B cell (primary cell): Measurements from ENCODE around the gene RAB3IL1. TPM values are rescaled to one million over a fixed set of nuclear protein-coding genes. Genes with fewer than 3 reads are reported as not detected.

ENCODE experiments used
- ATAC-seq: fragments of 200-7000 bp; cut with Tn5 transposase; one replicate; pipeline ENCODE4 v1.10.0; 2021; ENCODE audit warnings: low read depth, mild to moderate bottlenecking, moderate number of reproducible peaks, moderate library complexity
- CTCF ChIA-PET: fragments of 350-600 bp; sonication (Branson Sonifier 250); formaldehyde crosslinking; loops from one replicate; lab custom pipeline; 2021; ENCODE audit warnings: antibody characterized with exemption, inconsistent platforms; lab: Charles Lee
- POLR2A ChIA-PET: fragments of 350-600 bp; sonication (Branson Sonifier 250); formaldehyde crosslinking; loops from one replicate; lab custom pipeline; 2021; ENCODE audit warnings: antibody characterized with exemption; lab: Charles Lee
- DNase-seq: peaks from one replicate; pipeline ENCODE4 v3.0.0; 2013
- H2AFZ ChIP-seq: 2 replicates; pipeline ENCODE4 v1.6.1; 2012; ENCODE audit warnings: mild to moderate bottlenecking, low read depth, low read length; ENCODE audit not compliant: insufficient read depth, poor library complexity, severe bottlenecking
- H3K27ac ChIP-seq, 2 donors: 1 replicate in 1 of 2; 2 replicates in 1 of 2; pipeline ENCODE4 v1.5.1; 2012 to 2013; ENCODE audit warnings: low read length in 2 of 2, mild to moderate bottlenecking in 2 of 2, moderate library complexity in 1 of 2
- H3K27me3 ChIP-seq, 4 experiments: fragments of 200-600 bp in 1 of 4; sonication (generic) in 1 of 4; replicated peaks in 1 of 4; 1 replicate in 2 of 4; 2 replicates in 2 of 4; pipeline versions ENCODE4 v1.6.1 to v1.7.0; 2013 to 2016; ENCODE audit warnings: low read length in 3 of 4, mild to moderate bottlenecking in 2 of 4, mixed read lengths in 1 of 4, moderate library complexity in 1 of 4; ENCODE audit not compliant: insufficient read depth in 4 of 4, control insufficient read depth in 3 of 4; ENCODE audit errors: control extremely low read depth in 1 of 4
- H3K36me3 ChIP-seq, 2 experiments: replicated peaks in 1 of 2; 1 replicate in 1 of 2; 2 replicates in 1 of 2; pipeline versions ENCODE4 v1.6.1 to v1.7.1; 2013; ENCODE audit warnings: low read length in 1 of 2; ENCODE audit not compliant: insufficient read depth in 2 of 2, control insufficient read depth in 1 of 2; ENCODE audit errors: control extremely low read depth in 1 of 2, extremely low read depth in 1 of 2
- H3K4me1 ChIP-seq, 2 donors: fragments of 200-600 bp in 1 of 2; sonication (generic) in 1 of 2; 1 replicate in 1 of 2; 2 replicates in 1 of 2; pipeline versions ENCODE4 v1.5.1 to v1.6.1; 2013 to 2017; ENCODE audit warnings: low read length in 2 of 2; ENCODE audit not compliant: control insufficient read depth in 2 of 2, insufficient read depth in 2 of 2
- H3K4me2 ChIP-seq: replicated peaks from 2 replicates; pipeline ENCODE3; 2012; ENCODE audit warnings: mild to moderate bottlenecking, low read depth, low read length; ENCODE audit not compliant: poor library complexity, severe bottlenecking
- H3K4me3 ChIP-seq, 5 experiments: fragments of 200-600 bp in 1 of 5; sonication (generic) in 1 of 5; 1 replicate in 3 of 5; 2 replicates in 2 of 5; pipeline versions ENCODE4 v1.5.1 to v1.7.0; 2011 to 2016; ENCODE audit warnings: low read length in 4 of 5, mild to moderate bottlenecking in 4 of 5, low read depth in 2 of 5, control low read depth in 1 of 5, moderate library complexity in 1 of 5; ENCODE audit not compliant: insufficient read depth in 1 of 5; ENCODE audit errors: control extremely low read depth in 1 of 5, extremely low read depth in 1 of 5
- H3K79me2 ChIP-seq: fragments of 200-600 bp; sonication (generic); one replicate; pipeline ENCODE4 v1.6.0; 2016; ENCODE audit warnings: low read length; ENCODE audit not compliant: control insufficient read depth, insufficient read depth
- H3K9ac ChIP-seq: fragments of 200-600 bp; sonication (generic); 2 replicates; pipeline ENCODE4 v1.6.1; 2017; ENCODE audit warnings: mild to moderate bottlenecking, low read length, moderate library complexity
- H3K9me3 ChIP-seq, 3 donors: one replicate each; pipeline versions ENCODE4 v1.6.1 to v1.7.1; 2013; ENCODE audit warnings: low read length in 2 of 3; ENCODE audit not compliant: control insufficient read depth in 2 of 3, insufficient read depth in 1 of 3; ENCODE audit errors: control extremely low read depth in 1 of 3
- H4K20me1 ChIP-seq: 2 replicates; pipeline ENCODE4 v1.6.0; 2012; ENCODE audit warnings: mild to moderate bottlenecking, low read length; ENCODE audit not compliant: insufficient read depth, control insufficient read depth, poor library complexity, severe bottlenecking
- H3K27ac Mint-ChIP-seq: one replicate; pipeline ENCODE4 v1.8.0; 2021; ENCODE audit warnings: mixed read lengths
- H3K27me3 Mint-ChIP-seq: one replicate; pipeline ENCODE4 v1.8.0; 2021; ENCODE audit warnings: mixed read lengths
- H3K4me1 Mint-ChIP-seq: one replicate; pipeline ENCODE4 v1.8.0; 2021; ENCODE audit warnings: mixed read lengths
- H3K4me3 Mint-ChIP-seq: one replicate; pipeline ENCODE4 v1.8.0; 2021; ENCODE audit warnings: mixed read lengths
- H3K9me3 Mint-ChIP-seq: one replicate; pipeline ENCODE4 v1.8.0; 2022; ENCODE audit warnings: mixed read lengths; ENCODE audit not compliant: insufficient read depth
- EZH2 ChIP-seq: IDR thresholded peaks from 2 replicates; pipeline ENCODE4 v1.6.1; 2012; ENCODE audit warnings: borderline replicate concordance, low read depth, mild to moderate bottlenecking, moderate library complexity, low read length; ENCODE audit not compliant: insufficient read depth, poor library complexity, severe bottlenecking
- WGBS: methylation state at CpG from one replicate; pipeline ENCODE4 v1.1.5; 2013; ENCODE audit warnings: missing lambda C conversion rate; ENCODE audit not compliant: insufficient coverage; 5-methylcytosine and 5-hydroxymethylcytosine counted together
- intact Hi-C: fragments of 100-400 bp; cut with micrococcal nuclease; formaldehyde crosslinking; loops from one replicate; pipeline ENCODE4 v1.10.0; 2022
- polyA plus RNA-seq: library from polyadenylated mRNA; depleted of rRNA; stranded (reverse); fragments of >200 nt; gene quantifications from 2 replicates; pipeline ENCODE4 v1.2.3, GENCODE V29; 2012
- total RNA-seq, 2 donors: library from RNA; stranded (reverse); fragments of 120-200 nt in 1 of 2; gene quantifications; 1 replicate in 1 of 2; 2 replicates in 1 of 2; pipeline versions ENCODE4 v1.2.3 to v1.2.4, GENCODE V29; 2013 to 2022
- TF ChIP-seq, protein P1 (sequence below): fragments of 200-600 bp; IDR thresholded peaks from one replicate; pipeline ENCODE4 v1.8.0; 2022; ENCODE audit warnings: antibody characterized with exemption, mild to moderate bottlenecking

Gene RAB3IL1
- total and polyA plus RNA-seq, 2 donors (not counting 1 experiment from before 2014, with no cell fraction given): 0.27 TPM; not detected in 1

DNA sequence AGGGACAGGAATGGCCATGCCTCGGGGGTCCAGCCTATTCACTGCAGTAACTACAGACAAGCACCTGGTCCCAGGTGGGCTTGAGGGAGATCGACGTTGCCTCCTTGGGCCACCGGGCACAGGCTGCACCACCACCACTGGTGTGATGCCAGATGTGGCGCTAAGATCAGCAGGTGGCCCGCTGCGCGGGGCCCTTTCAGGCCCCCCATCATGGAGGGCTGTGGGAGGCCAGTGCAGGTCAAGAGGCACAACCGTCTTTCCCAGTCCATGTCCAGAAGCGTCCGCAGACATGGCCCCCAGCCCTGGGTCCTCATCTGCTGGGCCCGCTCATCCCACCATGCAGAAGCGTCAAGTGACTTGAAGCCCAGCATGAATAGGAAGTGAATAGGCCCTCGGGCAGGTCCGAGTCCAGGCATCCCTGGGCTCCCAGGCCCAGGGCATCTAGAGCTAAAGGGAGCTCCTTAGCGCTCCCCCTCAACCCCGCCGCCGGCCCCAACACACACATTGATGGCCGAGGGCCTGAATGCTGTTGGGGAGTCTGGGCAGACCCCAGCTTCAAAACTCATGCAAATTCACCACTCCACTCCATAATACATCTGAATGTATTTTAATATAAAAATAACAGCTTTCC lies 44.3 kb downstream of the RAB3IL1 start:
- Histone ChIP-seq H3K36me3 (peaks cover 0 to 5% of the 10 kb centered on the region in 2 experiments), H3K4me3 (no peak overlapping the region), H3K4me2 (no peak overlapping the region), H3K27ac (no peak overlapping the region), H3K4me1 (peaks cover 9 to 12% of the 10 kb centered on the region in 2 donors), H3K27me3 (peaks cover 0 to 4% (median 0%) of the 10 kb centered on the region in 4 experiments), H2AFZ (no peak overlapping the region), H4K20me1 (no peaks in the 10 kb centered on the region), H3K9me3 (no peaks in the 10 kb centered on the region), H3K9ac (no peak overlapping the region), H3K79me2 (no peaks in the 10 kb centered on the region)
- ChIA-PET POLR2A (no interaction called here), CTCF (interaction anchor here (1.2 to 17.9 kb wide), 7 partner anchors 16 to 504 kb away, joined by 3 to 307 read pairs (median 114); partner anchors contain the start of gene BEST1)
- 92% methylated on average over 19 of the region's 20 CpGs for WGBS
- Mint-ChIP-seq H3K4me3 (no peak overlapping the region), H3K27me3 (no peaks in the 10 kb centered on the region), H3K9me3 (no peaks in the 10 kb centered on the region), H3K4me1 (peaks cover 15% of the 10 kb centered on the region), H3K27ac (no peak overlapping the region)
- intact Hi-C loops: no loop called here
- TF ChIP-seq EZH2: no peak
- TF ChIP-seq, protein P1, sequence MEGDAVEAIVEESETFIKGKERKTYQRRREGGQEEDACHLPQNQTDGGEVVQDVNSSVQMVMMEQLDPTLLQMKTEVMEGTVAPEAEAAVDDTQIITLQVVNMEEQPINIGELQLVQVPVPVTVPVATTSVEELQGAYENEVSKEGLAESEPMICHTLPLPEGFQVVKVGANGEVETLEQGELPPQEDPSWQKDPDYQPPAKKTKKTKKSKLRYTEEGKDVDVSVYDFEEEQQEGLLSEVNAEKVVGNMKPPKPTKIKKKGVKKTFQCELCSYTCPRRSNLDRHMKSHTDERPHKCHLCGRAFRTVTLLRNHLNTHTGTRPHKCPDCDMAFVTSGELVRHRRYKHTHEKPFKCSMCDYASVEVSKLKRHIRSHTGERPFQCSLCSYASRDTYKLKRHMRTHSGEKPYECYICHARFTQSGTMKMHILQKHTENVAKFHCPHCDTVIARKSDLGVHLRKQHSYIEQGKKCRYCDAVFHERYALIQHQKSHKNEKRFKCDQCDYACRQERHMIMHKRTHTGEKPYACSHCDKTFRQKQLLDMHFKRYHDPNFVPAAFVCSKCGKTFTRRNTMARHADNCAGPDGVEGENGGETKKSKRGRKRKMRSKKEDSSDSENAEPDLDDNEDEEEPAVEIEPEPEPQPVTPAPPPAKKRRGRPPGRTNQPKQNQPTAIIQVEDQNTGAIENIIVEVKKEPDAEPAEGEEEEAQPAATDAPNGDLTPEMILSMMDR: no peak
- ATAC-seq: no peak
- DNase-seq: no peak

DNA sequence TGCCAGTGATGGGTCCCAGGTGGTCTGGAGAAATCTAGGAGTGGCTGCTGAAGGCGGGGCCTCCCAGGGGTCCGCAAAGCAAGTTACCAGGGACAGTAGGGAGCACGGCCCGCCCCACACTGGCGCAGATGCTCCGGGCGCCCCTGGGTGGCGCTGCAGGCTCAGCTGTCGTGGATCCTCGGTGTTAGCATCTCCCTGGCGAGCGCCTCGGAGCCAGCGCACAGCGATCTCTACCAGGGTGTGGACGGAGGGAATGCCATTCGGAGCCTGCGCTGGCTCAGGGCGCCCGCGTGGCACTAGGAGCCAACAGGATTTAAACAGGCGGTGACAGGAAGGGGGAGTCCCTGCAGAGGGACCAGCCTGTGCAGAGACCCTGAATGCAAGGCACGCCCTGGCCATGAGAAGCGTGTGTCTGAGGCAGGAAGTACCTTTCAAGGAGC lies 46.2 kb downstream of the RAB3IL1 start:
- POLR2A ChIA-PET: interaction anchor here (0.6 to 0.9 kb wide), 3 partner anchors 37 to 75 kb away, joined by 3 read pairs; no protein-coding TSS in a partner anchor
- H3K27ac ChIP-seq: no peak overlapping the region
- no peak for TF ChIP-seq EZH2
- TF ChIP-seq, protein P1: peak; percentile 98
- H3K36me3 ChIP-seq: no peaks in the 10 kb centered on the region
- peak overlapping the region in 4 of 5 experiments; percentile 13 to 38 (median 26) for H3K4me3 ChIP-seq
- H3K9me3 Mint-ChIP-seq: no peaks in the 10 kb centered on the region
- peak; percentile 97 for ATAC-seq
- H3K79me2 ChIP-seq: no peaks in the 10 kb centered on the region
- peak overlapping the region; percentile 88 for H3K4me2 ChIP-seq
- H3K4me1 Mint-ChIP-seq: peaks cover 8% of the 10 kb centered on the region
- peak overlapping the region; percentile 84 for H3K4me3 Mint-ChIP-seq
- peak; percentile 88 for DNase-seq
- CTCF ChIA-PET: interaction anchor here (1.0 to 17.9 kb wide), 20 partner anchors 10 to 440 kb away, joined by 3 to 307 read pairs (median 6); partner anchors contain the start of genes BEST1 and FTH1
- intact Hi-C loops: loop anchor here (1.0 kb wide), 5 partner anchors 20 to 211 kb away; partner anchors contain the start of gene FADS3
- no peaks in the 10 kb centered on the region for H4K20me1 ChIP-seq
- no peaks in the 10 kb centered on the region for H3K9me3 ChIP-seq
- WGBS: 2% methylated on average over 24 of the region's 24 CpGs
- peaks cover 0 to 4% (median 0%) of the 10 kb centered on the region in 4 experiments for H3K27me3 ChIP-seq
- H3K9ac ChIP-seq: peak overlapping the region; percentile 34
- no peaks in the 10 kb centered on the region for H3K27me3 Mint-ChIP-seq
- peak overlapping the region; percentile 83 for H3K27ac Mint-ChIP-seq
- H2AFZ ChIP-seq: peak overlapping the region; percentile 72
- peaks cover 9 to 12% of the 10 kb centered on the region in 2 donors for H3K4me1 ChIP-seq
